SK-N-MC (cell line): ENCODE results near the gene EHD3.

Experiments
- DNase-seq: peaks from one replicate; pipeline ENCODE4 v3.0.0-alpha.2; 2011; ENCODE audit warnings: low read depth, low spot score
- H3K27ac ChIP-seq: fragments of 200-600 bp; sonication (generic); 2 replicates; pipeline ENCODE4 v1.5.1; 2016; ENCODE audit warnings: mixed run types
- H3K36me3 ChIP-seq: fragments of 200-600 bp; sonication (generic); 2 replicates; pipeline ENCODE4 v1.6.1; 2017; ENCODE audit warnings: antibody characterized with exemption, low read length, mixed read lengths; ENCODE audit not compliant: insufficient read depth
- H3K4me3 ChIP-seq: fragments of 200-600 bp; sonication (generic); 2 replicates; pipeline ENCODE4 v1.5.1; 2016
- H3K9ac ChIP-seq: fragments of 200-600 bp; sonication (generic); 2 replicates; pipeline ENCODE4 v1.8.0; 2017; ENCODE audit warnings: mixed run types, mixed read lengths; ENCODE audit not compliant: insufficient read length
- H3K9me3 ChIP-seq: fragments of 200-600 bp; sonication (generic); 2 replicates; pipeline ENCODE4 v1.6.1; 2017; ENCODE audit warnings: low read depth, mild to moderate bottlenecking, antibody characterized with exemption, low read length, moderate library complexity, mixed read lengths
- EZH2 ChIP-seq: fragments of 200-600 bp; sonication (generic); IDR thresholded peaks from one replicate; pipeline ENCODE4 v1.6.1; 2017; ENCODE audit warnings: antibody characterized with exemption
- FOXP2 ChIP-seq: optimal IDR thresholded peaks from 2 replicates; pipeline ENCODE3; 2011; ENCODE audit warnings: mild to moderate bottlenecking, moderate library complexity; ENCODE audit not compliant: insufficient read depth; ENCODE audit errors: extremely low read length, control extremely low read depth
- POLR2AphosphoS5 ChIP-seq: IDR thresholded peaks from 2 replicates; pipeline ENCODE4 v1.6.1; 2012; ENCODE audit warnings: mild to moderate bottlenecking, low read depth, low read length, borderline replicate concordance

The EHD3 gene

DNA sequence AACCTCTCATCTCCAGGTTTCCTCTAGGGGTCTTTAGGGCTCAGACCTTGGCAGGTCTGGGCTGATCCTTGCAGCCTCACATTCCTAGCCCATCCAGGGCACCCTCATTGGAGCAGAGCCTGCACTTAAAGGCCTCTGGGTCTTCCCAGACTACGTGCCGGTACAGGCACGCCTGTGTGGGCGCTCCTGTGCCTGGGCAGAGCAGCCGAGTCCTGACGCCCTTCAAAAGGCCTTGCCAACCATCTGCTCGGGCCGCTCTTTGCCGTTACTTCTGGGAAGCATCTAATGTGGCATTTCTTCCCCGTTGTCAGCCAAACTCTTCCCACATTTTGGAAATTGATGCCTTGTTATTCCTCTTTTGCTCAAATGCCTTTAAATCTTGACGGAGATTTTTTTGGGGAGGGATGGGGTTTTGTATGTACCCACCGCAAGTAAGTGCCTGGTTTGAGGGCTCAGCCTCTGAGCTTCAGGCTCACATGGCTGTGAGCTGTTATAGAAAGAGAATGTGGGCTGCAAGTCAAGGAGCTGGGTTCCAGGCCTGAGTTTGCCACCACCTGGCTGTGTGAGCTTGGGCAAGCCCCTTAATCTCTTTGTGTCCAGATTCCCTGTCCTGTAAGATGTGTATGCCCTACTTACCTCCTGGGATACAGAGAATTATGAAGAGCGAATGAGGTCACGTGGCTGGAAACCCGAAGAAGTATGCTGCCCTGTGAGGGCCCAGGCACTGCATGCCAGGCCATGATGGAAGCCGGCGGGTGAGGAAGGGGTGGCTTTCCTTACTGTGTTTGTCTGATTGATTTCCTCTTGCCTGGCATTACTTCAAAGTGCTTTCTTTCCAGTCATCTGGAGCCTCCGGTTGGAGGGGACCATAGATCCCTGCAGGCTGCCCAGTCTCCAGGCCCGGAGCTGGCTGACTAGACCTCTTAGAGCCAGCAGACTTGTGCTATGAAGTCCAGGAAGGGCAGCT, 20.6 kb downstream of the EHD3 start:
- H3K36me3 ChIP-seq, result no peaks in the 10 kb centered on the region
- H3K9me3 ChIP-seq, result no peaks in the 10 kb centered on the region
- no peak overlapping the region for H3K27ac ChIP-seq
- TF ChIP-seq EZH2 (no peak), POLR2AphosphoS5 (no peak), FOXP2 (no peak)
- no peak overlapping the region for H3K4me3 ChIP-seq
- no peak overlapping the region for H3K9ac ChIP-seq
- DNase-seq, result no peak

DNA sequence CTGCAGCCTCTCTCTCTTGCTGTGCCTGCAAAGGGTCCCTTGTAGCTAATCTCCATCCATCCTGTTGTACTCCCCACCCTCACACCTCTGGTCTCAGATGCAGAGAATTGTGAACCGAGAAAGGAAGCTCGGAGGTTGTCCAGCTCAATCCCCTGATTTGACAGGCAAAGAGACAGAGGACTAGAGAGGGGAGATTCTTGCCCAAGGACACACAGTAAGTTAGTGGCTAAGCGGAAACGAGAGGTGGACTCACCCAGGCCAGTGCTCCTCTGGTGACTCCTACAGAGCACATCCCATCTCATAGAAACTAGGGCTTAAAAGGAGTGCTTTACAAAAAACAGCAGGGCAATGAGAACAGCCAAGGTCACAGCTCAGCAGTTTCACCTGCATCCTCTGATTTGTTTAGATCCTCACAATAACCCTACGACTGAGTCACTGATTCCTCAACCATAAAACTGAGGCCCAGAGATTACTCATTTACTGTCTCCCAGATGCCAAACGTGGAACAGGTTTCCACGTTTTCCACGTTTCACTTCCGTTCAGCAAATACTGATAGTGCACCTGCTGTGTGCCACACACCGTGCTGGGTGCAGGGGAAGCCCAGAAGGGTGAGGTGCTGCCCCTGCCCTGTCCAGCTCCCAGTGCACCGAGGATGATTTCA, 22.1 kb downstream of the EHD3 start:
- DNase-seq, result no peak
- Histone ChIP-seq H3K27ac (no peak overlapping the region), H3K9ac (no peak overlapping the region), H3K36me3 (no peaks in the 10 kb centered on the region), H3K9me3 (no peaks in the 10 kb centered on the region), H3K4me3 (no peak overlapping the region)
- no peak for TF ChIP-seq POLR2AphosphoS5
- no peak for TF ChIP-seq FOXP2
- TF ChIP-seq EZH2, result no peak

DNA sequence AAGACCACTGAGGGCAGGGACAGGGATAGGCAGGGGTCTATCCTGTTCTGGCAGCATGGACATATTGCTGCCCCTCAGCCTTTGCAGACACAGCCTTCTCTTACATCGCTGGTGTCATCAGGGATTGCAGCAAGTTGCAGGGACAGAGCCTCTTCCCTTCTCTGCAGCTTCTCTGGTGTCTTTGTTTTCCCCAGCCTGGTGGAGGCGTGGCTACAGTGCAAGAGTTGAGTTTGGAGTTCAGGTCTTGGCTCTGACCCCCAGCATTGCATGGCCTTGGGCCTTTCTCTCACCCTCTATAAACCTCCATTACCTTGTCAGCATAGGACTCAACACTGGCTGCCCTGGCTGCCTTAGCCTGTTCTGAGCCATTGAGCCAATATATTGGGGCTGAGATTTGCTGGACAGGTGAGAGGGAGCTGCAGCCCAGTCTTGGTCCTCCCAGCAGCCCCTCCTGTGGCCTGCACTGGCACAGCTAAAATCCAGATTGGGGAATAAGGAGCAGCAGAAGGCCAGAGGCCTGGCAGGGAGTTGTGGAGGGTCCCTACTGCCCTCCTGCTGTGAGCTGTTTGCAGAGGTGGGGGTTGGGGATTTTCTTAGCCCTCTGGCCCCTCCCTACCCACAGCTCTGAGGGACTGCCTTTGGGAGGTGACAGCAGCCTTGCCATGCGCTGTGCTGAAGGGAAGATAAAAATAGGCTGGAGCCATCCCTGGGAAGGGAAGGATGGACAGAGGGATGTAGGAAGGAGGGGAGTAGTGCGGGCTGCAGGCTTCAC, 22.8 kb downstream of the EHD3 start:
- H3K4me3 ChIP-seq, result no peak overlapping the region
- no peaks in the 10 kb centered on the region for H3K36me3 ChIP-seq
- no peak for DNase-seq
- no peak overlapping the region for H3K27ac ChIP-seq
- H3K9me3 ChIP-seq, result no peaks in the 10 kb centered on the region
- TF ChIP-seq POLR2AphosphoS5 (no peak), EZH2 (no peak), FOXP2 (no peak)
- H3K9ac ChIP-seq, result no peak overlapping the region

DNA sequence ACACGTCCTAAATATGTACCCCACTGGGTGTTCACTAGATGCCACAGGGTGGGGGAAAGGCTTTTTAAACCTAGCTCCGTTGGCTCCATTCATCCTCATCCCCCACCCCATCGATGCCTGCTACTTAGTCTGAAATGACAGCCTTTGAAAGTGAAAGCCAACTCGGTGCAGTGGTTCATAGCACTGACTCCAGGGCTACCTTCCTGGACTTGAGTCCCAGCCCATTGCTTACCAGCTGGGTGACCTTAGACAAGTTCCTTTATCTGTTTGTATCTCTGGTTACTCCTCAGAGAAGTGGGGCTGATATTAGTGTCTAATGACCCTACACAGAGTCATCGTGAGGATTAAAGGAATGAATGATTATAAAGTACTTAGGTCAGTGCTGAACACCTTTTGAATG, 24.4 kb downstream of the EHD3 start:
- Histone ChIP-seq H3K4me3 (no peak overlapping the region), H3K9ac (no peak overlapping the region), H3K27ac (no peak overlapping the region), H3K9me3 (no peaks in the 10 kb centered on the region), H3K36me3 (no peaks in the 10 kb centered on the region)
- DNase-seq, result no peak
- TF ChIP-seq FOXP2 (no peak), POLR2AphosphoS5 (no peak), EZH2 (no peak)

DNA sequence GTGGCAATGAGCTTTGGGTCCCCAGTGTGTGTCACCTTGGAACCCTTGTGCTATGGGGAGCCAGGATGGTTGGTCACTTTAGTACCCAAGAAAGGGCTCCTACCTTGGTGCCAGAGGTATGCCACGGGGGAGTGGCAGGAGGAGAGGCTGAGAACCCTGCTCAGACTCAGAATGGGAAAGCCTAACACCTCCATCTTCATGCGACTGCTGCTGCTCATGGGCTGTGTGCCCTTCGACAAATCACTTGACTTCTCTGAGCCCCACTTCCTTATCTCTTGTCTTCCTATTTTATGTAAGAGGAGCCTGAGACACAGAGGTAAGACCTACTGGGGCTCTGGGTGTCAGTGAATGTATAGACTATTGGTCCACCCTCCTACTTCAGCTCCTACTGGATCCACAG, 25.1 kb downstream of the EHD3 start:
- Histone ChIP-seq H3K9me3 (no peaks in the 10 kb centered on the region), H3K4me3 (no peak overlapping the region), H3K9ac (no peak overlapping the region), H3K36me3 (no peaks in the 10 kb centered on the region), H3K27ac (no peak overlapping the region)
- TF ChIP-seq FOXP2, result no peak
- TF ChIP-seq EZH2, result no peak
- TF ChIP-seq POLR2AphosphoS5, result no peak
- DNase-seq, result no peak

DNA sequence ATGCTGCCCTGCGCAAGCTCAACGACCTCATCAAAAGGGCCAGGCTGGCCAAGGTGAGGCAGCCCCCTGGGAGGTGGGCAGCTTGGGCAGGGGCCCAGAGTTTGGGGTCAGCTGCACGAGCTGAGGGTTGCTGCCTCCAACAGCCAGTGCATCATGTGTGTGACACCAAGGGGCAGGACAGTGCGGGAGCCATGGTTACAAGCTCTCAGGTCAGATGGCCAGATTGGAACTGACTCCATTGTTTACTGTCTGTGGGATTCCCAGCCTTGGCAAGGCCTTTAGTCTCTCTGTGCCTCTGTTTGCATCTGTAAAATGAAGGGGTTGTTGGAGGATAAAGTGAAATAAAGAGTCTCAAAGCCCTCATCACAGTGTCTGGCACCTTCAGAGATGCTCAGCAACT, 26.9 kb downstream of the EHD3 start:
- no peak for DNase-seq
- Histone ChIP-seq H3K9ac (no peak overlapping the region), H3K27ac (no peak overlapping the region), H3K4me3 (no peak overlapping the region), H3K9me3 (no peaks in the 10 kb centered on the region), H3K36me3 (no peaks in the 10 kb centered on the region)
- TF ChIP-seq POLR2AphosphoS5, result no peak
- TF ChIP-seq FOXP2, result no peak
- TF ChIP-seq EZH2, result no peak

DNA sequence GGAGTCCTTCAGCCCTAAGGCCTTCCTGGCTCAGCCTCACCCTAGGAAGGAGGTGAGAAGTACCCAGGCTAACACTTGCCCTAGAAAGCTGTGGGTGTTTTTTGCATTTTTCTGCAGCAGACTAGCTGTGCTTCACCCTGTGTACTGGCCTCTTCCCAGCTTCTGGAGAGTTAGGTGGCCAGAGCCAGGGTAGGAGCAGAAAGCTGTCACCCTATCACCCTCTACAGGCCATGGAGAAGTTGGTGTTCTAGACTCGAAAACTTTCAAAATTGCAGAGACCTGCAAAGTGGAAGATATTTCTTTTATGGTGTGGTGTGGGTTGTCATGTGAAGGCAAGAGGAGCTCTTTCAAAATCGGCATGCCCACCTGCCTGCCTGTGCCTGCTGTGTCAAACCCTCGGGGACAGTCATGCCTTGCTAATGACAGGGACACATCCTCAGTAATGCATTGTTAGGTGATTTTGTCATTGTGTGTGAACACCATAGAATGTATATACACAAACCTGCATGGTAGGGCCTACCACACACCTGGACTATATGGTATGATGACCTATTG, 29.8 kb downstream of the EHD3 start:
- Histone ChIP-seq H3K4me3 (no peak overlapping the region), H3K27ac (no peak overlapping the region), H3K9ac (no peak overlapping the region), H3K9me3 (no peaks in the 10 kb centered on the region), H3K36me3 (no peaks in the 10 kb centered on the region)
- no peak for DNase-seq
- no peak for TF ChIP-seq POLR2AphosphoS5

DNA sequence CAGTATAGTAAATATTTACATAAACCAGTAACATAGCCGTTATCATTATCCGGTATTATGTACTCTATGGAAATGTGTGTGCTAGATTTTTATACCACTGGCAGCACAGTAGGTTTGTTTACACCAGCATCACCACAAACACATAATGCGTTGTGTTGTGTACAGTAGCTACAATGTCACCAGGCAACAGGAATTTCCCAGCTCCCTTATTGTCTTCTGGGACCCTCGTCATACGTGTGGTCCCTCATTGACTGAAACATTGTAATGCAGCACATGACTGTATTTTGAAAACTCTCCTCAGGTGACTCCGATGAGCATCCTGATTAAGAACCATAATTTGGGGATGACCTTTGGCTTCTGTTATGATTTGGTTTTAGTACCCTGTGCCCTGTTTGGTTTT, 31.3 kb downstream of the EHD3 start:
- H3K4me3 ChIP-seq, result no peak overlapping the region
- TF ChIP-seq EZH2 (no peak), FOXP2 (no peak), POLR2AphosphoS5 (no peak)
- H3K27ac ChIP-seq, result no peak overlapping the region
- DNase-seq, result no peak
- no peaks in the 10 kb centered on the region for H3K36me3 ChIP-seq
- no peak overlapping the region for H3K9ac ChIP-seq
- no peaks in the 10 kb centered on the region for H3K9me3 ChIP-seq
